MM.1S (cell line): Measurements from ENCODE around the gene PTP4A2.

Experiments used
- DNase-seq: peaks from one replicate; pipeline ENCODE4 v3.0.0-alpha.2; 2015
- H2AFZ ChIP-seq: fragments of 300-600 bp; sonication (generic); 2 replicates; pipeline ENCODE4 v1.6.0; 2016; ENCODE audit warnings: antibody characterized with exemption, low read length
- H3F3A ChIP-seq: fragments of 300-600 bp; sonication (generic); 2 replicates; pipeline ENCODE4 v1.6.1; 2016; ENCODE audit warnings: mild to moderate bottlenecking, antibody characterized with exemption, low read length, moderate library complexity, mixed read lengths; ENCODE audit not compliant: insufficient read depth
- H3K27ac ChIP-seq: fragments of 300-600 bp; sonication (generic); 2 replicates; pipeline ENCODE4 v1.5.1; 2016; ENCODE audit warnings: mild to moderate bottlenecking, low read length
- H3K27me3 ChIP-seq: fragments of 300-600 bp; sonication (generic); replicated peaks from 2 replicates; pipeline ENCODE4 v1.6.0; 2016; ENCODE audit warnings: low read length; ENCODE audit not compliant: insufficient read depth
- H3K36me3 ChIP-seq: fragments of 300-600 bp; sonication (generic); replicated peaks from 2 replicates; pipeline ENCODE4 v1.6.1; 2016; ENCODE audit warnings: mild to moderate bottlenecking, low read length, mixed read lengths; ENCODE audit not compliant: insufficient read depth
- H3K4me1 ChIP-seq: fragments of 300-600 bp; sonication (generic); 2 replicates; pipeline ENCODE4 v1.6.1; 2016; ENCODE audit warnings: low read length, mixed read lengths
- H3K4me2 ChIP-seq: fragments of 300-600 bp; sonication (generic); 2 replicates; pipeline ENCODE4 v1.6.0; 2016; ENCODE audit warnings: low read depth, low read length
- H3K4me3 ChIP-seq: fragments of 300-600 bp; sonication (generic); 2 replicates; pipeline ENCODE4 v1.5.1; 2016; ENCODE audit warnings: low read length, mixed read lengths
- H3K79me2 ChIP-seq: fragments of 300-600 bp; sonication (generic); 2 replicates; pipeline ENCODE4 v1.6.1; 2016; ENCODE audit warnings: mixed run types, low read length, mixed read lengths
- H3K9ac ChIP-seq: fragments of 300-600 bp; sonication (generic); 2 replicates; pipeline ENCODE4 v1.6.1; 2016; ENCODE audit warnings: low read length, mixed read lengths
- H3K9me2 ChIP-seq: fragments of 300-600 bp; sonication (generic); replicated peaks from 2 replicates; pipeline ENCODE4 v1.6.1; 2016; ENCODE audit warnings: mild to moderate bottlenecking, low read length, mixed read lengths; ENCODE audit not compliant: insufficient read depth
- H3K9me3 ChIP-seq: fragments of 300-600 bp; sonication (generic); replicated peaks from 2 replicates; pipeline ENCODE4 v1.6.1; 2016; ENCODE audit warnings: mild to moderate bottlenecking, low read length, mixed read lengths; ENCODE audit not compliant: insufficient read depth
- H4K20me1 ChIP-seq: fragments of 300-600 bp; sonication (generic); 2 replicates; pipeline ENCODE4 v1.6.1; 2016; ENCODE audit warnings: mild to moderate bottlenecking, low read length, moderate library complexity, mixed read lengths; ENCODE audit not compliant: insufficient read depth
- CTCF ChIP-seq: fragments of 300-600 bp; sonication (generic); IDR thresholded peaks from 2 replicates; pipeline ENCODE4 v1.5.1; 2016; ENCODE audit warnings: antibody characterized with exemption, low read length, mixed read lengths
- EZH2 ChIP-seq: fragments of 300-600 bp; sonication (generic); optimal IDR thresholded peaks from 2 replicates; pipeline ENCODE3; 2017; ENCODE audit warnings: low read depth, mild to moderate bottlenecking, antibody characterized with exemption, low read length, mixed read lengths
- EZH2phosphoT487 ChIP-seq: fragments of 300-600 bp; sonication (generic); IDR thresholded peaks from 2 replicates; pipeline ENCODE4 v1.6.1; 2018; ENCODE audit warnings: antibody characterized with exemption, low read length

The PTP4A2 gene

GRCh38 chr1:31938184-31938975 is at the start of gene PTP4A2:
PTP4A2 (minus strand) TSS chr1:31938368; CDS start chr1:31919065, 19,303 bp downstream.
- DNase-seq = peak; percentile 95
- Histone ChIP-seq H3K36me3 (no peaks in the 10 kb centered on the region), H3K27me3 (no peaks in the 10 kb centered on the region), H3K4me3 (peak within 1 kb of the TSS; percentile 88), H3K4me1 (peaks cover 33% of the 10 kb centered on the region), H3K4me2 (peak within 1 kb of the TSS; percentile 87), H2AFZ (peak within 1 kb of the TSS; percentile 65), H3K27ac (peak within 1 kb of the TSS; percentile 43; the same call in 1 of the 2 replicates), H3K9ac (peak within 1 kb of the TSS; percentile 71), H3K9me3 (no peaks in the 10 kb centered on the region), H3K79me2 (peaks cover 45% of the 10 kb centered on the region), H4K20me1 (peaks cover 38% of the 10 kb centered on the region), H3K9me2 (no peaks in the 10 kb centered on the region), H3F3A (peaks cover 26% of the 10 kb centered on the region)
- no peak for TF ChIP-seq EZH2
- TF ChIP-seq CTCF = no peak

DNA sequence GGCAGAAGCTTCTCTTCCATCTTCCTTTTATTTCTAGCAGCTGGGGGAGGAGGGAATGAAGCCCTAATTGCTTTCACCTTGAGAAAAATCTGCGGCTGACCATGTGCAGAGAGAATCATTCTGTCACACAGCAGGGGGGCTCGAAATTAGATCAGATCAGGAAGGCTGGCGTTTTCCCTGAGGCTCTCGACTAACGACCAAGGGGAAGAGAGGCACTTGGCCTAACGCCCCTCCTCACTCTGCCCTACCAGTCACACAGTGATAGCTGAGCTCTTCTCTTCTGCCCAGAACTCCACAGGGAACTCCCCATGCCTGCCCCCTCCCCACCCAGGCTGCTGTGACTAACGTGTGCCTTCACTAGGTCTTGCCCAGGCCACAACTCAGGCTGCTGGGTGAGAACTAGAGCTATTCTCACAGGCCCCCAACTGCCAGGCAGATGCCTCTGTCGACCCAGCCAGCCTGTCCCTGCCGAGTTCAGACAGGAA is 49.0 kb upstream of the PTP4A2 start:
- Histone ChIP-seq H2AFZ (0 out of 2 replicates have a peak overlapping the region, but pooled peaks have one; percentile 16), H3K36me3 (no peaks in the 10 kb centered on the region), H3K9ac (no peak overlapping the region), H3K27me3 (no peaks in the 10 kb centered on the region), H3F3A (peaks cover 17% of the 10 kb centered on the region), H3K4me1 (peaks cover 27% of the 10 kb centered on the region), H3K9me3 (no peaks in the 10 kb centered on the region), H4K20me1 (no peaks in the 10 kb centered on the region), H3K79me2 (no peaks in the 10 kb centered on the region), H3K9me2 (no peaks in the 10 kb centered on the region), H3K4me3 (no peak overlapping the region), H3K27ac (no peak overlapping the region), H3K4me2 (no peak overlapping the region)
- no peak for DNase-seq
- TF ChIP-seq EZH2 (no peak), EZH2phosphoT487 (no peak), CTCF (no peak)

DNA sequence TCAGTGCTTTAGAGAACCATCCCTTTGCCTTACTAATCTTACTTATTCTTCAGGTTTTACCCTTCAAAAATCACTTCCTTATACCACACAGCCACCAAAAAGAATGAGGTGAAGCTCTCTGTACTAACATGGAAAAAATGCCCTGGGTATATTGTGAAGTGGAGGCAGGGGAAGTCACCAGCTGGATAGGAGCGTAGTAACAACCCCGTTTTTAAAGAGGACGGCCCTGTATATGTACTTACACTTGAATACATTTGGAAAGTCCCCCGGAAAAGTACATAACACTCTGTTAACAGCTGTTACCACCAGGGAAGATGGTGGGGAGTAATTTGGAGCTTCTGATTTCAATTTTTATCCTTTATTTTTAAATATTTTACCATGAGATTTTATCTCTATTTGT is 47.3 kb upstream of the PTP4A2 start:
- Histone ChIP-seq H3F3A (peaks cover 33% of the 10 kb centered on the region), H3K9me2 (no peaks in the 10 kb centered on the region), H4K20me1 (no peaks in the 10 kb centered on the region), H3K79me2 (no peaks in the 10 kb centered on the region), H3K9ac (peak overlapping the region; percentile 54), H3K4me2 (peak overlapping the region; percentile 83), H3K27ac (peak overlapping the region; percentile 93), H3K4me1 (peaks cover 42% of the 10 kb centered on the region), H3K36me3 (no peaks in the 10 kb centered on the region), H2AFZ (peak overlapping the region; percentile 59), H3K4me3 (peak overlapping the region; percentile 39), H3K27me3 (no peaks in the 10 kb centered on the region), H3K9me3 (no peaks in the 10 kb centered on the region)
- peak; percentile 88 for DNase-seq
- TF ChIP-seq EZH2phosphoT487 (no peak), CTCF (no peak), EZH2 (no peak)
